ENCODE data around the gene ARHGEF33.

The ARHGEF33 gene

DNA sequence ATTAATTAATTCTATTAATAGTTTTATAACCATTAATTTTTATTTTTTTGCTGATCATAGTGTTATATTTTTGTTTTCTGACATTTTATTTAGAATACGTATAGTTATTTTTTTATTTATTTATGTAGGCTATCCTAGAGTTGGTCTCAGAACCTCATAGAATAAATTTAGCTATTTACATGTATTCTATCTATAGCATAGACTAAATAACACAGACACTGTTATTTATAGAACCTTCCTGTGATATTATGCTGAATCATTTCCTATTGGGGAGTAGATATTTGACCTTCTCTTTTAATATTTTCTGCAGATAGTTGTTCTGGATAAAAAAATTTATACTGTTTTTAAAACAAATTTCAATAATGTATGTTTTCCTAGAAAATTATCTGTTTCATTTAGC is 20.2 kb downstream of the ARHGEF33 start:
- Histone ChIP-seq H3K36me3 (ENCODE audit: control insufficient read depth, insufficient read depth, low read length) (no peaks in the 10 kb centered on the region), H3K27me3 (ENCODE audit: control insufficient read depth, insufficient read depth, low read length) (no peaks in the 10 kb centered on the region), H3K4me3 (ENCODE audit: low read length) (no peak overlapping the region), H3K27ac (ENCODE audit: low read length) (no peak overlapping the region), H3K9me3 (ENCODE audit: control insufficient read depth, insufficient read depth, low read length) (no peaks in the 10 kb centered on the region), H3K4me1 (ENCODE audit: control insufficient read depth, insufficient read depth, low read length) (no peaks in the 10 kb centered on the region)
- no CpG with 5 or more reads among the region's 1 CpG for WGBS (ENCODE audit: insufficient coverage, insufficient read length)
- DNase-seq (ENCODE audit: low read depth, low spot score): no peak

DNA sequence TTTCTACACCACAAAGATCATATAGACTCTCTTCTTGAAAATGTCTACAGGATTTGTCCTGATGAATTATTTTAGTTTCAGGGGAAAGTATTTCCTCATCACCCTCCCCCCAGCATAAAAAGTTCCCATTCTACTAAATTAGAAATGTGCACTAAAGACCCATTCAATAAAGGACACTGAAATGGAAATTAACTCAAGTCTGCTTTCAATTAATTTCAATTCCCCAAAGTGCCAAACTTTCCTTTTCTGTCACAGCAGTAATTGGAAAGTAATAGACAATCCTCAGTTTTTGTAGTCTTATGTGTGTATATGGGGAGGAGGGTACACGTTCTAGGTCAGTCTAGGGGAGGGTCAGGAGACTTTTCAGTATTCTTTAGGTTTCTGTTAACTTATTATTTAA is 21.5 kb downstream of the ARHGEF33 start:
- no CpG with 5 or more reads among the region's 1 CpG for WGBS (ENCODE audit: insufficient coverage, insufficient read length)
- no peak for DNase-seq (ENCODE audit: low read depth, low spot score)

DNA sequence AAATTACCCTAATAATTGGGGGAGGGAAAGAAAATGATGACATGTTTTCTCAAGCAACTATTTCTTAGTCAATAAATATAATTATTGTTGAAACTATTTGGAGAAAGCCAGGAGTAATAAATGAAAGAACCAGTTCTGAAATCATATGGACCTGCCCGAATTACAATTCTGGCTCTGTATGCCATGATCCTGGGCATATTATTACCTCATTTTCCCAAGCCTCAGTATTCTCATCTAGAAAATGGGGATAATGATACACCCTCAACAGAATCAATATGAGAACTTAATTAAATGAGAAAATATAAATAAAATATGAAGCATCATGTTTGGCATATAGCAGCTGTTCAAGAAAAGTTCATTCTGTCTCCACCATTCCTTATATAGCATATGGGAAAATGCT is 22.9 kb downstream of the ARHGEF33 start:
- no peaks in the 10 kb centered on the region for H3K4me1 ChIP-seq (ENCODE audit: control insufficient read depth, insufficient read depth, low read length)
- no peaks in the 10 kb centered on the region for H3K27me3 ChIP-seq (ENCODE audit: control insufficient read depth, insufficient read depth, low read length)
- no peaks in the 10 kb centered on the region for H3K9me3 ChIP-seq (ENCODE audit: control insufficient read depth, insufficient read depth, low read length)
- WGBS (ENCODE audit: insufficient coverage, insufficient read length): no CpG with 5 or more reads among the region's 1 CpG
- no peak overlapping the region for H3K27ac ChIP-seq (ENCODE audit: low read length)
- no peaks in the 10 kb centered on the region for H3K36me3 ChIP-seq (ENCODE audit: control insufficient read depth, insufficient read depth, low read length)
- H3K4me3 ChIP-seq (ENCODE audit: low read length): no peak overlapping the region
- DNase-seq (ENCODE audit: low read depth, low spot score): no peak

More for the DNA sequence above, 21.5 kb downstream of the ARHGEF33 start:
- Histone ChIP-seq H3K27me3 (ENCODE audit: control insufficient read depth, insufficient read depth, low read length) (no peaks in the 10 kb centered on the region), H3K36me3 (ENCODE audit: control insufficient read depth, insufficient read depth, low read length) (no peaks in the 10 kb centered on the region), H3K27ac (ENCODE audit: low read length) (no peak overlapping the region), H3K4me1 (ENCODE audit: control insufficient read depth, insufficient read depth, low read length) (no peaks in the 10 kb centered on the region), H3K4me3 (ENCODE audit: low read length) (no peak overlapping the region), H3K9me3 (ENCODE audit: control insufficient read depth, insufficient read depth, low read length) (no peaks in the 10 kb centered on the region)

DNA sequence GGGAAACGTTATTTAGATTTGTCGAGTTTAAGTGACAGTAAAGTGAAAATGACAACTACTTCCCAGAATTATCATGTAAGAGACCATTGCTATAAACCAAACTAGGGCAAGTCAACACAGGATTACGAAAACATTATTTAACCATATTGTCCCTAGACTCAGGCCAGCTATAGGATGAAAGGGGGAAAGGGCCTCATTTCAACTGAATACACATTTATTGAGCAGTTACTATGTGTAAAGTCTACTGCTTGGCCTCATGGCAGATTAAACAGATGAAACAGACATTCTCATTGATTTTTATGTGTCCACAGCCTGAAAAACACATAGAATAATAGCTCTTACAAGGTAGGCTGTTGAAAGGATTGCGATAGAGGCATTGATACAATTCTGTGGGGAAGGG is 32.7 kb downstream of the ARHGEF33 start:
- DNase-seq (ENCODE audit: low read depth, low spot score): no peak
- Histone ChIP-seq H3K27me3 (ENCODE audit: control insufficient read depth, insufficient read depth, low read length) (no peaks in the 10 kb centered on the region), H3K9me3 (ENCODE audit: control insufficient read depth, insufficient read depth, low read length) (no peaks in the 10 kb centered on the region), H3K27ac (ENCODE audit: low read length) (no peak overlapping the region), H3K4me1 (ENCODE audit: control insufficient read depth, insufficient read depth, low read length) (no peaks in the 10 kb centered on the region), H3K4me3 (ENCODE audit: low read length) (no peak overlapping the region), H3K36me3 (ENCODE audit: control insufficient read depth, insufficient read depth, low read length) (no peaks in the 10 kb centered on the region)
- WGBS (ENCODE audit: insufficient coverage, insufficient read length): no CpG with 5 or more reads among the region's 4 CpGs

DNA sequence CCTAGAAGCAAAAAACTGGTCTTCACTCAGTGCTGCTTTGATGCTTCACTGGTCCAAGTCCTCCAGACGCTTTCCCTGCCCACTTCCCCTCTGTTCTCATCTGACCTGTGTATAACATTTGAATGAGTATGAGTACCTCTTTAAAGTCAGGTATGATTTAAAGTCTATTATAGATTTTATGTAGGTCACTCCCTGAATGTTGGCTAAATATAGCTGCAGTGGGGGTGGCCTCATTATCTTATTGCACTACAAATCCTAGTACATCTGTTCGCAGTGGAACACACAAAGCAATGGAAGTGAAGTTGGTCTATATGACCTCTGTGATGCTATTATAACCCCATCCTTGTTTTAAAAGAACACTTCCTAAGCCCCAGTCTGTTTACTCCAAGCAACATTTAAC is 33.2 kb downstream of the ARHGEF33 start:
- no CpG with 5 or more reads among the region's 2 CpGs for WGBS (ENCODE audit: insufficient coverage, insufficient read length)
- H3K4me3 ChIP-seq (ENCODE audit: low read length): no peak overlapping the region
- no peak overlapping the region for H3K27ac ChIP-seq (ENCODE audit: low read length)
- no peaks in the 10 kb centered on the region for H3K27me3 ChIP-seq (ENCODE audit: control insufficient read depth, insufficient read depth, low read length)
- H3K4me1 ChIP-seq (ENCODE audit: control insufficient read depth, insufficient read depth, low read length): no peaks in the 10 kb centered on the region
- H3K9me3 ChIP-seq (ENCODE audit: control insufficient read depth, insufficient read depth, low read length): no peaks in the 10 kb centered on the region
- H3K36me3 ChIP-seq (ENCODE audit: control insufficient read depth, insufficient read depth, low read length): no peaks in the 10 kb centered on the region
- no peak for DNase-seq (ENCODE audit: low read depth, low spot score)

DNA sequence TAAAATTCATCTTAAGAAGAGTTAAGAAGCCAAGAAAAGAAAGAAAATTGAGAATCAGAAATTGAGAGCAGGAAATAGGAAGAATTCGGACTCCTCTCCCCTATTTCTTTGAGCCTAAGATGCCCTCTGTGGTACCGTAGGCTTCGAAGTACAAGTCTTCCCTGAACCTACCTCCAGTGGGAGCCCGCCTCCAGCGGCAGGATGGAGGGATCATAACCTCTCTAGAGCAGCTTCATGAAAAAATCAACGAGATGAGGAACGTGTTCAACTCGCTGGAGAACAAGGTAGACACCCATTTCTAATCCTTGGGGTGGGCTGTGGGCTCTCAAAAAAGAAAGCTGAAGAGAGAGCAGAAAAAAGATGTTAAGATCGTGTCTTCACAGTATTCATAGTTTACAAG is 36.3 kb downstream of the ARHGEF33 start:
- H3K27ac ChIP-seq (ENCODE audit: low read length): no peak overlapping the region
- H3K27me3 ChIP-seq (ENCODE audit: control insufficient read depth, insufficient read depth, low read length): no peaks in the 10 kb centered on the region
- no peaks in the 10 kb centered on the region for H3K9me3 ChIP-seq (ENCODE audit: control insufficient read depth, insufficient read depth, low read length)
- H3K4me1 ChIP-seq (ENCODE audit: control insufficient read depth, insufficient read depth, low read length): no peaks in the 10 kb centered on the region
- no peaks in the 10 kb centered on the region for H3K36me3 ChIP-seq (ENCODE audit: control insufficient read depth, insufficient read depth, low read length)
- WGBS (ENCODE audit: insufficient coverage, insufficient read length): no CpG with 5 or more reads among the region's 9 CpGs
- H3K4me3 ChIP-seq (ENCODE audit: low read length): no peak overlapping the region
- DNase-seq (ENCODE audit: low read depth, low spot score): no peak

DNA sequence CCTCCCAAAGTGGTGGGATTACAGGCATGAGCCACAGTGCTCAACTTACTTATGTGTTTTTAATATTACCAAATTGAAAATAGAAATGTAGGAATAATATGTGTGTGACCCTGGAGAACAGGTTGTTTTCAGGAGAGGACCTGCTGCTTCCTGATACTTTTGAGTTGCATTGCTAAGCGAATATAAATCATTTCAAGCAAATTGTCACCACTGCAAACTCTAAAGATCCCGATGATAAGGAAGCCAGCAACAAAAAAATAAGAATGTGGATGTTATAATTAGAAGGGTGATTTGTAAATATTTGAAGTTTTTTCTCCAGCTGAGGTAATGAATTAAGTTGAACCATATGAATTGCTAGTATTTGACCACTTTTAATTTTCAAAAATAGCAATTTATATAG is 40.9 kb downstream of the ARHGEF33 start:
- Histone ChIP-seq H3K4me1 (ENCODE audit: control insufficient read depth, insufficient read depth, low read length) (no peaks in the 10 kb centered on the region), H3K27ac (ENCODE audit: low read length) (no peak overlapping the region), H3K9me3 (ENCODE audit: control insufficient read depth, insufficient read depth, low read length) (no peaks in the 10 kb centered on the region), H3K36me3 (ENCODE audit: control insufficient read depth, insufficient read depth, low read length) (no peaks in the 10 kb centered on the region), H3K27me3 (ENCODE audit: control insufficient read depth, insufficient read depth, low read length) (no peaks in the 10 kb centered on the region), H3K4me3 (ENCODE audit: low read length) (no peak overlapping the region)
- no peak for DNase-seq (ENCODE audit: low read depth, low spot score)
- WGBS (ENCODE audit: insufficient coverage, insufficient read length): no CpG with 5 or more reads among the region's 2 CpGs

DNA sequence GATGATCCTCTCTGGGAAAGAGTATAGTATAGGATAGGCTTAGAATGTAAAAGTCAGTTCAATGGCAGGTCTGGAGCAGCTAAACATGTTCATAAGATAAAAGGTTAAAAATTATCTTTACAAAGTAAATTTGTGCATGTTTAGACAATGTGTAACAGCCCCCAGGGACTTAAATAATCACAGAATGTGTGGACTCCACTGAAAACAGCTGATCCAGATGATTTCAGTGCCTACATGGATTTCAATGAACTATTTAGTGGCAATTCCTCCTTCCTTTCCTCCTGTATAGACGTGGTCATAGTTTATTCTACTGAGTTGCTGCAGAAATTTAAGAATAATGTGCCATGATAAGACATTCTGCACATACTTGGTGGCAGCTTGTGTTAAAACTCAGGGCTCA is 42.9 kb downstream of the ARHGEF33 start:
- WGBS (ENCODE audit: insufficient coverage, insufficient read length): no CpG with 5 or more reads among the region's 1 CpG
- Histone ChIP-seq H3K27ac (ENCODE audit: low read length) (no peak overlapping the region), H3K9me3 (ENCODE audit: control insufficient read depth, insufficient read depth, low read length) (no peaks in the 10 kb centered on the region), H3K27me3 (ENCODE audit: control insufficient read depth, insufficient read depth, low read length) (no peaks in the 10 kb centered on the region), H3K36me3 (ENCODE audit: control insufficient read depth, insufficient read depth, low read length) (no peaks in the 10 kb centered on the region), H3K4me3 (ENCODE audit: low read length) (no peak overlapping the region), H3K4me1 (ENCODE audit: control insufficient read depth, insufficient read depth, low read length) (no peaks in the 10 kb centered on the region)
- no peak for DNase-seq (ENCODE audit: low read depth, low spot score)

DNA sequence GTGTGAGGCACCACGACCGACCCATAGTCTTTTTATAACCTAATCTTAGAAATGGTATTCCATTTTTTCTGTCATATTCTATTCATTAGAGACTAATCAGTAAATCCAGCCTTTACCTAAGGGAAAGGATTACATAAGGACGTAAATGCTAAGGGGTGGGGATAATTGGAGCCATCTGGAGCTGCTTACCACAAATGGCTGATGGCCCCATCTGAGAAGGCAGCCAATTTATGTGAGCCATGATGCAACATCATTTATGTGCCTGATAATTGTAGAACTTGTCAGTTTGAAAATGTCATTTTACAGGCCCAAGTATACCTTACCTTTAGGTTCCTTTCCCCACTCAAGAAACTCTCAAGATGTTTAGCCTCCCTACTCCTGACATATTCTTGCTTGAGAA is 44.0 kb downstream of the ARHGEF33 start:
- no peak overlapping the region for H3K27ac ChIP-seq (ENCODE audit: low read length)
- no peaks in the 10 kb centered on the region for H3K4me1 ChIP-seq (ENCODE audit: control insufficient read depth, insufficient read depth, low read length)
- no peaks in the 10 kb centered on the region for H3K36me3 ChIP-seq (ENCODE audit: control insufficient read depth, insufficient read depth, low read length)
- DNase-seq (ENCODE audit: low read depth, low spot score): no peak
- no peaks in the 10 kb centered on the region for H3K27me3 ChIP-seq (ENCODE audit: control insufficient read depth, insufficient read depth, low read length)
- H3K4me3 ChIP-seq (ENCODE audit: low read length): no peak overlapping the region
- WGBS (ENCODE audit: insufficient coverage, insufficient read length): no CpG with 5 or more reads among the region's 3 CpGs
- H3K9me3 ChIP-seq (ENCODE audit: control insufficient read depth, insufficient read depth, low read length): no peaks in the 10 kb centered on the region

DNA sequence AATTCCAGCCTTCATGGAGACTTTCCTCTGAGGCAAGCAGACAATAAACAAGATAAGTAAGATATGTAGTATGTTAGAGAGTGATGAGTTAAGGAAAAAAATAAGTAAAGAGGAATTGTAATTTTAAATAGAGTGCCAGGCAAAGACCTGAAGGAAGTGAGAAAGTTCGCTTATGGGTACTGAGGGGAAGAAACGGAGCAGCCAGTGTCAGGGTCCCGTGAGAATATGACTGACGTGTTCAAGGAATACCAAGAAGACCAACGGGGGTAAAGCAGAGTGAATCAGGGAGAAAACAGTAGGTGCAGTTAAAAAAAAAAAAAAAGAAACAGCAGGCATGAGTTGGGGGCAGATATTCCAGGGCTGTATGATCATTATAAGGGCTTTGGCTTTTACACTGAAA is 45.1 kb downstream of the ARHGEF33 start:
- H3K9me3 ChIP-seq (ENCODE audit: control insufficient read depth, insufficient read depth, low read length): no peaks in the 10 kb centered on the region
- DNase-seq (ENCODE audit: low read depth, low spot score): no peak
- H3K36me3 ChIP-seq (ENCODE audit: control insufficient read depth, insufficient read depth, low read length): no peaks in the 10 kb centered on the region
- no peaks in the 10 kb centered on the region for H3K27me3 ChIP-seq (ENCODE audit: control insufficient read depth, insufficient read depth, low read length)
- H3K4me3 ChIP-seq (ENCODE audit: low read length): no peak overlapping the region
- WGBS (ENCODE audit: insufficient coverage, insufficient read length): no CpG with 5 or more reads among the region's 5 CpGs
- H3K27ac ChIP-seq (ENCODE audit: low read length): no peak overlapping the region
- no peaks in the 10 kb centered on the region for H3K4me1 ChIP-seq (ENCODE audit: control insufficient read depth, insufficient read depth, low read length)

DNA sequence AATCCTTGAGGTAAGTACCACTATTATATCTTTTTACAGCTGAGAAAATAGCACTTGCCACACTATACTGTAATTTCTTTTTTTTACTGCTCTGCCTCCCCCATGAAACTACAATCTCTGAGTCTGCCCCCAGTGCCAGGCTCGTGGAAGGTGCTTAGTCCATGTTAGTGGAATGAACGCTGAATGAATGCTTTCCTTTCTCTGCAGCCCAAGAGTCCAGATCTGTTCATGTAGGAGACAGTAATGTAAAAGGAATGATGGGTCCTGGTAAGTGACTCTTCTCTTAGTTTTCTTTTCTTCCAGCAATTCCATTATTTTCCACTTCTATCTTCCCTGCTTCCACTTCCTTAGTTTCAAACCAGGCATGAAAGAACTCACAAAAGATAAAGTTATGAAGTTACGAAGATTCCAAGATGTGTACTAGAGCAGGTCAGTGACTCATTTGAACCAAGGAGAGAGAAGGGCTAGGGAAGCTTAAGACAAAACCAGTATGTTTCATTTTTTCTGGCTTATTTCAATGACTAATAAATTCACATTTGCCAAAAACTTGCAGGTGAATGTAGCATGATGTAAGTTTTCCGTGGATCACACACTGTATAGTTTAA is 46.0 kb downstream of the ARHGEF33 start:
- DNase-seq (ENCODE audit: low read depth, low spot score): no peak
- Histone ChIP-seq H3K9me3 (ENCODE audit: control insufficient read depth, insufficient read depth, low read length) (no peaks in the 10 kb centered on the region), H3K27ac (ENCODE audit: low read length) (no peak overlapping the region), H3K4me1 (ENCODE audit: control insufficient read depth, insufficient read depth, low read length) (no peaks in the 10 kb centered on the region), H3K4me3 (ENCODE audit: low read length) (no peak overlapping the region), H3K27me3 (ENCODE audit: control insufficient read depth, insufficient read depth, low read length) (no peaks in the 10 kb centered on the region), H3K36me3 (ENCODE audit: control insufficient read depth, insufficient read depth, low read length) (no peaks in the 10 kb centered on the region)
- no CpG with 5 or more reads among the region's 4 CpGs for WGBS (ENCODE audit: insufficient coverage, insufficient read length)

Measured in iPS DF 6.9 (cell line).